ENCODE data around the gene C3orf70. TPM values are rescaled to one million over a fixed set of nuclear protein-coding genes. Genes with fewer than 3 reads are reported as not detected.

Gene C3orf70
- total RNA-seq, 1 donor from 2014 or later, result 20.0 TPM

- no peak for DNase-seq (ENCODE audit: low spot score)
Measured at GRCh38 chr3:185051801-185052200, 101.1 kb downstream of the C3orf70 start.

- DNase-seq (ENCODE audit: low spot score), result no peak
Measured at GRCh38 chr3:185049710-185050109, 103.2 kb downstream of the C3orf70 start.

- no peak for DNase-seq (ENCODE audit: low spot score)
Measured at GRCh38 chr3:185046603-185047002, 106.3 kb downstream of the C3orf70 start.

- DNase-seq (ENCODE audit: low spot score), result no peak
Measured at GRCh38 chr3:185046164-185046515, 106.7 kb downstream of the C3orf70 start.

- DNase-seq (ENCODE audit: low spot score), result no peak
Measured at GRCh38 chr3:185042312-185043050, 110.4 kb downstream of the C3orf70 start.

- no peak for DNase-seq (ENCODE audit: low spot score)
Measured at GRCh38 chr3:185041540-185041939, 111.3 kb downstream of the C3orf70 start.

- no peak for DNase-seq (ENCODE audit: low spot score)
Measured at GRCh38 chr3:185040425-185040824, 112.4 kb downstream of the C3orf70 start.

- no peak for DNase-seq (ENCODE audit: low spot score)
Measured at GRCh38 chr3:185037801-185038200, 115.1 kb downstream of the C3orf70 start.

GRCh38 chr3:185030951-185031350 is 121.9 kb downstream of the C3orf70 start:
- DNase-seq (ENCODE audit: low spot score), result no peak

GRCh38 chr3:185030399-185030798 is 122.5 kb downstream of the C3orf70 start:
- DNase-seq (ENCODE audit: low spot score), result no peak

GRCh38 chr3:185029086-185029485 is 123.8 kb downstream of the C3orf70 start:
- no peak for DNase-seq (ENCODE audit: low spot score)

- no peak for DNase-seq (ENCODE audit: low spot score)
Measured at GRCh38 chr3:185028121-185028520, 124.7 kb downstream of the C3orf70 start.

Other genes with a start within 250 kb of the C3orf70 start
- gene EHHADH, start 101.0 kb upstream of the C3orf70 start, total RNA-seq, result 25.0 TPM
- gene MAP3K13, start 210.1 kb upstream of the C3orf70 start, total RNA-seq, result 45.2 TPM

Measured in mucosa of gallbladder (tissue), 1 donor.